H1 (cell line): Measurements from ENCODE around the gene TWIST1. TPM values are rescaled to one million over a fixed set of nuclear protein-coding genes. Genes with fewer than 3 reads are reported as not detected.

ENCODE experiments used
- CTBP2 ChIP-seq: IDR thresholded peaks from 2 replicates; pipeline ENCODE4 v1.7.0; 2011; ENCODE audit warnings: borderline replicate concordance, mild to moderate bottlenecking, moderate library complexity, mixed read lengths, low read length; ENCODE audit not compliant: insufficient read depth, insufficient read length
- MAFK ChIP-seq: IDR thresholded peaks from 2 replicates; pipeline ENCODE4 v1.6.1; 2012; ENCODE audit warnings: low read depth, mild to moderate bottlenecking, improper control_type of control experiment, low read length
- SUZ12 ChIP-seq: fragments of 200-600 bp; sonication (generic); IDR thresholded peaks from 2 replicates; pipeline ENCODE4 v1.6.1; 2012; ENCODE audit warnings: mild to moderate bottlenecking, inconsistent platforms, low read length, moderate library complexity, mixed read lengths
- TCF12 ChIP-seq: IDR thresholded peaks from 2 replicates; pipeline ENCODE4 v1.6.1; 2011; ENCODE audit warnings: low read depth, mild to moderate bottlenecking, low read length
- polyA plus RNA-seq, 7 experiments: library from polyadenylated mRNA; depleted of rRNA in 3 of 7; stranded (reverse) in 5 of 7; unstranded in 2 of 7; fragments of >200 nt in 5 of 7; fragments of 200-250 nt in 2 of 7; gene quantifications; 1 replicate in 5 of 7; 2 replicates in 1 of 7; 4 replicates in 1 of 7; pipeline versions ENCODE4 v1.2.1 to v1.2.3, GENCODE V29; 2011 to 2013; ENCODE audit warnings: missing spikeins in 2 of 7, mixed read lengths in 2 of 7
- total RNA-seq: library from RNA; stranded (reverse); fragmentation: NEBNext Ultra II Directional; extraction: Animal tissue kit (Norgen Biotek cat#: 25700); gene quantifications from 2 replicates; pipeline ENCODE4 v1.2.1, GENCODE V29; 2021

Gene TWIST1
- total and polyA plus RNA-seq, 2 of the 8 experiments (the other 6 are each of a cell fraction or from before 2014, with no cell fraction given), result 0.29 to 0.52 TPM

- TF ChIP-seq TCF12 (0 out of 2 replicates have a peak, but pooled peaks have one; percentile 10), MAFK (no peak), CTBP2 (peak; percentile 58), SUZ12 (peak; percentile 19; the same call in 1 of the 2 replicates)
Measured at GRCh38 chr7:19117091-19117869, at the start of gene TWIST1 (continued).
